HCT116 (cell line): ENCODE results near the gene FRAT2. TPM values are rescaled to one million over a fixed set of nuclear protein-coding genes. Genes with fewer than 3 reads are reported as not detected.

ENCODE experiments used
- ATAC-seq: fragments of 200-7000 bp; cut with Tn5 transposase; 2 replicates; pipeline ENCODE4 v1.9.1; 2020; ENCODE audit warnings: mild to moderate bottlenecking, moderate library complexity
- BruUV-seq: library from RNA; stranded (reverse); fragments of 400-500 nt; replicated peaks from 2 replicates; lab custom pipeline; 2021; lab: Mats Ljungman, UMichigan
- CTCF ChIA-PET: fragments of 300-600 bp; sonication (Branson Sonifier 250); formaldehyde crosslinking; loops from one replicate; lab custom pipeline; 2021; ENCODE audit warnings: antibody characterized with exemption; lab: Charles Lee
- POLR2A ChIA-PET: fragments of 300-600, 350-600 bp; sonication (Branson Sonifier 250); formaldehyde crosslinking; loops from one replicate; lab custom pipeline; 2021; ENCODE audit warnings: antibody characterized with exemption; lab: Charles Lee
- RAD21 ChIA-PET, 2 experiments: fragments of 300-600 bp; sonication (Branson Sonifier 250); formaldehyde crosslinking; loops; one replicate each; lab custom pipeline; 2023; ENCODE audit warnings: low total read pairs in 2 of 2; ENCODE audit not compliant: uncharacterized antibody in 2 of 2, unreplicated experiment in 2 of 2, low non-redundant PET in 1 of 2; lab: Charles Lee
- DNase-seq: peaks from one replicate; pipeline ENCODE4 v3.0.0-alpha.2; 2010; ENCODE audit warnings: low read depth, low spot score
- H2AFZ ChIP-seq: fragments of 200-600 bp; shearing (Covaris generic), sonication (generic); 2 replicates; pipeline ENCODE4 v1.6.1; 2017; ENCODE audit warnings: low read depth, mixed run types, mixed read lengths, antibody characterized with exemption, low read length; ENCODE audit not compliant: poor library complexity, severe bottlenecking
- H3K27ac ChIP-seq: 2 replicates; pipeline ENCODE4 v1.5.1; 2012; ENCODE audit warnings: low read depth, low read length
- H3K27me3 ChIP-seq: fragments of 200-600 bp; sonication (generic); 2 replicates; pipeline ENCODE4 v1.6.1; 2016; ENCODE audit warnings: mixed run types, low read length, mixed read lengths; ENCODE audit not compliant: insufficient read depth
- H3K36me3 ChIP-seq, 2 experiments: fragments of 200-500 bp in 1 of 2; fragments of 200-600 bp in 1 of 2; sonication (Bioruptor generic) in 1 of 2; sonication (generic) in 1 of 2; 2 replicates each; pipeline versions ENCODE4 v1.5.1 to v1.6.1; 2014 to 2016; ENCODE audit warnings: low read length in 2 of 2, inconsistent platforms in 1 of 2, mixed read lengths in 1 of 2, mixed run types in 1 of 2; ENCODE audit not compliant: insufficient read depth in 2 of 2, control insufficient read depth in 1 of 2
- H3K4me1 ChIP-seq, 2 experiments: fragments of 200-600 bp in 1 of 2; sonication (generic) in 1 of 2; 2 replicates each; pipeline versions ENCODE4 v1.5.1 to v1.6.1; 2012 to 2017; ENCODE audit warnings: low read length in 2 of 2, inconsistent platforms in 1 of 2, mild to moderate bottlenecking in 1 of 2, mixed read lengths in 1 of 2, mixed run types in 1 of 2, moderate library complexity in 1 of 2; ENCODE audit not compliant: insufficient read depth in 2 of 2, control insufficient read depth in 1 of 2
- H3K4me2 ChIP-seq: fragments of 200-600 bp; sonication (generic); 2 replicates; pipeline ENCODE4 v1.6.1; 2017; ENCODE audit warnings: mixed run types, low read length, mixed read lengths
- H3K4me3 ChIP-seq, 2 experiments: fragments of 200-600 bp in 1 of 2; sonication (generic) in 1 of 2; replicated peaks in 1 of 2; 2 replicates each; pipeline ENCODE4 v1.5.1; 2011 to 2016; ENCODE audit warnings: low read length in 2 of 2, control low read depth in 1 of 2, low read depth in 1 of 2, mild to moderate bottlenecking in 1 of 2, mixed read lengths in 1 of 2, mixed run types in 1 of 2
- H3K79me2 ChIP-seq: fragments of 200-600 bp; sonication (generic); 2 replicates; pipeline ENCODE4 v1.6.1; 2017; ENCODE audit warnings: mild to moderate bottlenecking, mixed run types, low read length, moderate library complexity, mixed read lengths; ENCODE audit not compliant: insufficient read depth
- H3K9ac ChIP-seq: fragments of 200-600 bp; sonication (generic); 2 replicates; pipeline ENCODE4 v1.6.1; 2016; ENCODE audit warnings: low read length, mixed read lengths
- H3K9me2 ChIP-seq: fragments of 200-600 bp; sonication (generic), shearing (Covaris generic); 2 replicates; pipeline ENCODE4 v1.6.1; 2017; ENCODE audit warnings: mixed run types, mild to moderate bottlenecking, moderate library complexity; ENCODE audit not compliant: insufficient read depth
- H3K9me3 ChIP-seq, 2 experiments: fragments of 200-500 bp in 1 of 2; fragments of 200-600 bp in 1 of 2; sonication (Bioruptor generic) in 1 of 2; sonication (generic) in 1 of 2; 2 replicates each; pipeline ENCODE4 v1.6.1; 2014 to 2017; ENCODE audit warnings: low read length in 2 of 2, mixed read lengths in 2 of 2, inconsistent platforms in 1 of 2, low read depth in 1 of 2, mild to moderate bottlenecking in 1 of 2, mixed run types in 1 of 2, moderate library complexity in 1 of 2; ENCODE audit not compliant: control insufficient read depth in 1 of 2, insufficient read depth in 1 of 2
- H4K20me1 ChIP-seq: fragments of 200-600 bp; sonication (generic), shearing (Covaris generic); 2 replicates; pipeline ENCODE4 v1.6.1; 2017; ENCODE audit warnings: mixed run types, mild to moderate bottlenecking, moderate library complexity; ENCODE audit not compliant: insufficient read depth
- CBX3 ChIP-seq: IDR thresholded peaks from 2 replicates; pipeline ENCODE4 v1.6.1; 2012; ENCODE audit warnings: low read depth
- CEBPB ChIP-seq: IDR thresholded peaks from 2 replicates; pipeline ENCODE4 v1.6.1; 2012; ENCODE audit warnings: low read depth
- EGR1 ChIP-seq: IDR thresholded peaks from 2 replicates; pipeline ENCODE4 v1.6.1; 2012; ENCODE audit warnings: low read depth
- ELF1 ChIP-seq: IDR thresholded peaks from 2 replicates; pipeline ENCODE4 v1.6.1; 2012; ENCODE audit warnings: low read depth, borderline replicate concordance
- EZH2phosphoT487 ChIP-seq: fragments of 200-600 bp; IDR thresholded peaks from 2 replicates; pipeline ENCODE4 v1.6.1; 2018; ENCODE audit warnings: antibody characterized with exemption, borderline replicate concordance
- JUND ChIP-seq: IDR thresholded peaks from 2 replicates; pipeline ENCODE4 v1.6.1; 2012
- POLR2AphosphoS5 ChIP-seq: IDR thresholded peaks from 2 replicates; pipeline ENCODE4 v1.6.1; 2011; ENCODE audit warnings: mild to moderate bottlenecking, low read depth, low read length, moderate library complexity
- RAD21 ChIP-seq: IDR thresholded peaks from 2 replicates; pipeline ENCODE4 v1.6.1; 2012; ENCODE audit warnings: low read depth, mild to moderate bottlenecking
- SRF ChIP-seq: IDR thresholded peaks from 2 replicates; pipeline ENCODE4 v1.6.1; 2012; ENCODE audit warnings: low read depth
- TCF7L2 ChIP-seq: IDR thresholded peaks from 2 replicates; pipeline ENCODE4 v1.7.0; 2011; ENCODE audit warnings: borderline replicate concordance, inconsistent platforms; ENCODE audit not compliant: insufficient read depth, insufficient read length; ENCODE audit errors: extremely low read depth
- YY1 ChIP-seq: IDR thresholded peaks from 2 replicates; pipeline ENCODE4 v1.6.1; 2011; ENCODE audit warnings: low read length, low read depth, moderate library complexity, mild to moderate bottlenecking; ENCODE audit not compliant: insufficient replicate concordance; ENCODE audit errors: extremely low read depth
- ZFX ChIP-seq: fragments of 450-650 bp; IDR thresholded peaks from 2 replicates; pipeline ENCODE4 v1.6.1; 2017
- ZNF274 ChIP-seq: fragments of 200-500 bp; sonication (Bioruptor generic); IDR thresholded peaks from 2 replicates; pipeline ENCODE4 v1.6.1; 2014; ENCODE audit warnings: mild to moderate bottlenecking, low read depth, low read length, inconsistent platforms
- intact Hi-C: fragments of 100-400 bp; cut with micrococcal nuclease; formaldehyde crosslinking; loops from 2 replicates; pipeline ENCODE4 v1.10.0; 2022
- total RNA-seq: library from RNA; stranded (reverse); gene quantifications from one replicate; pipeline ENCODE4 v1.2.1, GENCODE V29; 2021; ENCODE audit not compliant: unreplicated experiment
- TF ChIP-seq, protein P1 (sequence below): IDR thresholded peaks from 2 replicates; pipeline ENCODE4 v1.6.1; 2012
- TF ChIP-seq, protein P2 (sequence below): IDR thresholded peaks from 2 replicates; pipeline ENCODE4 v1.6.1; 2012; ENCODE audit warnings: low read depth

Gene FRAT2
- total RNA-seq, 1 experiment from 2014 or later = 10.7 TPM

- 0 out of 2 replicates have a peak, but pooled peaks cover 4% of the 10 kb centered on the region for H3K9me2 ChIP-seq
- no peak overlapping the region for H3K4me3 ChIP-seq
- RAD21 ChIA-PET = no interaction called here
- H3K9me3 ChIP-seq = no peaks in the 10 kb centered on the region
- TF ChIP-seq EGR1 (no peak), ZNF274 (no peak), EZH2phosphoT487 (no peak), YY1 (no peak), CBX3 (no peak), CEBPB (no peak), TCF7L2 (no peak), JUND (no peak), SRF (no peak), POLR2AphosphoS5 (no peak), RAD21 (no peak), ZFX (no peak), ELF1 (no peak)
- TF ChIP-seq, protein P1, sequence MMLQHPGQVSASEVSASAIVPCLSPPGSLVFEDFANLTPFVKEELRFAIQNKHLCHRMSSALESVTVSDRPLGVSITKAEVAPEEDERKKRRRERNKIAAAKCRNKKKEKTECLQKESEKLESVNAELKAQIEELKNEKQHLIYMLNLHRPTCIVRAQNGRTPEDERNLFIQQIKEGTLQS = no peak
- TF ChIP-seq, protein P2, sequence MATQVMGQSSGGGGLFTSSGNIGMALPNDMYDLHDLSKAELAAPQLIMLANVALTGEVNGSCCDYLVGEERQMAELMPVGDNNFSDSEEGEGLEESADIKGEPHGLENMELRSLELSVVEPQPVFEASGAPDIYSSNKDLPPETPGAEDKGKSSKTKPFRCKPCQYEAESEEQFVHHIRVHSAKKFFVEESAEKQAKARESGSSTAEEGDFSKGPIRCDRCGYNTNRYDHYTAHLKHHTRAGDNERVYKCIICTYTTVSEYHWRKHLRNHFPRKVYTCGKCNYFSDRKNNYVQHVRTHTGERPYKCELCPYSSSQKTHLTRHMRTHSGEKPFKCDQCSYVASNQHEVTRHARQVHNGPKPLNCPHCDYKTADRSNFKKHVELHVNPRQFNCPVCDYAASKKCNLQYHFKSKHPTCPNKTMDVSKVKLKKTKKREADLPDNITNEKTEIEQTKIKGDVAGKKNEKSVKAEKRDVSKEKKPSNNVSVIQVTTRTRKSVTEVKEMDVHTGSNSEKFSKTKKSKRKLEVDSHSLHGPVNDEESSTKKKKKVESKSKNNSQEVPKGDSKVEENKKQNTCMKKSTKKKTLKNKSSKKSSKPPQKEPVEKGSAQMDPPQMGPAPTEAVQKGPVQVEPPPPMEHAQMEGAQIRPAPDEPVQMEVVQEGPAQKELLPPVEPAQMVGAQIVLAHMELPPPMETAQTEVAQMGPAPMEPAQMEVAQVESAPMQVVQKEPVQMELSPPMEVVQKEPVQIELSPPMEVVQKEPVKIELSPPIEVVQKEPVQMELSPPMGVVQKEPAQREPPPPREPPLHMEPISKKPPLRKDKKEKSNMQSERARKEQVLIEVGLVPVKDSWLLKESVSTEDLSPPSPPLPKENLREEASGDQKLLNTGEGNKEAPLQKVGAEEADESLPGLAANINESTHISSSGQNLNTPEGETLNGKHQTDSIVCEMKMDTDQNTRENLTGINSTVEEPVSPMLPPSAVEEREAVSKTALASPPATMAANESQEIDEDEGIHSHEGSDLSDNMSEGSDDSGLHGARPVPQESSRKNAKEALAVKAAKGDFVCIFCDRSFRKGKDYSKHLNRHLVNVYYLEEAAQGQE = no peak
- POLR2A ChIA-PET = no interaction called here
- no peak for DNase-seq
- no peak overlapping the region for H2AFZ ChIP-seq
- no peak overlapping the region for H3K9ac ChIP-seq
- intact Hi-C loops = no loop called here
- H3K79me2 ChIP-seq = no peaks in the 10 kb centered on the region
- no peak overlapping the region for H3K27ac ChIP-seq
- no peaks in the 10 kb centered on the region for H3K4me1 ChIP-seq
- H3K36me3 ChIP-seq = no peaks in the 10 kb centered on the region
- CTCF ChIA-PET = no interaction called here
- no peaks in the 10 kb centered on the region for H4K20me1 ChIP-seq
- no TSS peak for BruUV-seq
- H3K4me2 ChIP-seq = no peak overlapping the region
- no peaks in the 10 kb centered on the region for H3K27me3 ChIP-seq
- ATAC-seq = no peak
Observed at GRCh38 chr10:97307441-97307840, 27.1 kb downstream of the FRAT2 start.
